ENCODE data around the gene VGLL1. TPM values are rescaled to one million over a fixed set of nuclear protein-coding genes. Genes with fewer than 3 reads are reported as not detected.

Gene VGLL1
- total and polyA plus RNA-seq, 2 donors from 2014 or later, result 2.2 to 5.5 TPM

DNA sequence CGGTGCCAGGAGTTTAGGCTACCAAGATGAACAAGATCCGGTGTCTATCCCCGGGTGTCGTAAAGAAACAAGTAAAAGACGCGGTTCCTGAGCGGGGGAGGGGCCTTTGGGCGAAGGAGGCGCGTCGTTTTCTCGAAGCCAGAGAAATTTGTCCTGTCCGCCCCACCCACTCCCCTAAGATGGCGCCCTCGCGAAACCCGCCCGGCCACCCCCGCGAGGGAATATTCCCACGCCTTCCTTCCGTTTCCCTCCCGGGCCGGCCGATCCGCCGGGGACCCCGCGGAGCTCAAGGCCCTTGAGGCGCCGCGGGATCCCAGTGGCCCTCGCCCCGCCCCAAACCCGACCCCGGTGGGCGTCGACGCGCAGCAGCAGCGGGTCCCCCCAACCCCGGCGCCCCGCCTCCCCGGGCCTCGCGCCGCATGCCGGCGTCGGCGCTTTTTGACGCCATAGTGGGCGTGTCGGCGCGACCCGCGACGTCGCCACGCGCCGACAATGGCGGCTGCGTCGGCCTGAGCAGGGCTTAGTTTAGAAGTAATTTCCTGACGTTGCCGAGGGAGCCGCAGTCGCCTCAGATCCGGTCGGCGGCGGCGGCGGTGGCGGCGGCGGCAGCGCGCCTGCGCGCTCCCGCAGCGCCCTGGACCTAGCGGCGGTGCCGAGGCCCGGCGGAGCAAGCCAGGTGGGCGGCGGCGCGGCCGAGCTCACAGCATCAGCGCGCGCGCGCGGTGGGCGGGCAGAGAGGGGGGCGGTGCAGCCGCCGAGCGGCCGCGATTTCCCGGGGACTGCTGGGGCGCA is 35.1 kb upstream of the VGLL1 start:
- peak; percentile 86 to 95 (median 90) for DNase-seq
- H3K9ac ChIP-seq (ENCODE audit: low read length in 3 of 3), result peak overlapping the region; percentile 43 to 92 (median 85)
- no peaks in the 10 kb centered on the region for H3K27me3 ChIP-seq (ENCODE audit: control insufficient read depth, insufficient read depth, low read length)
- TF ChIP-seq, protein P1, sequence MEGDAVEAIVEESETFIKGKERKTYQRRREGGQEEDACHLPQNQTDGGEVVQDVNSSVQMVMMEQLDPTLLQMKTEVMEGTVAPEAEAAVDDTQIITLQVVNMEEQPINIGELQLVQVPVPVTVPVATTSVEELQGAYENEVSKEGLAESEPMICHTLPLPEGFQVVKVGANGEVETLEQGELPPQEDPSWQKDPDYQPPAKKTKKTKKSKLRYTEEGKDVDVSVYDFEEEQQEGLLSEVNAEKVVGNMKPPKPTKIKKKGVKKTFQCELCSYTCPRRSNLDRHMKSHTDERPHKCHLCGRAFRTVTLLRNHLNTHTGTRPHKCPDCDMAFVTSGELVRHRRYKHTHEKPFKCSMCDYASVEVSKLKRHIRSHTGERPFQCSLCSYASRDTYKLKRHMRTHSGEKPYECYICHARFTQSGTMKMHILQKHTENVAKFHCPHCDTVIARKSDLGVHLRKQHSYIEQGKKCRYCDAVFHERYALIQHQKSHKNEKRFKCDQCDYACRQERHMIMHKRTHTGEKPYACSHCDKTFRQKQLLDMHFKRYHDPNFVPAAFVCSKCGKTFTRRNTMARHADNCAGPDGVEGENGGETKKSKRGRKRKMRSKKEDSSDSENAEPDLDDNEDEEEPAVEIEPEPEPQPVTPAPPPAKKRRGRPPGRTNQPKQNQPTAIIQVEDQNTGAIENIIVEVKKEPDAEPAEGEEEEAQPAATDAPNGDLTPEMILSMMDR (IDR thresholded peaks at IDR 0.05; ENCODE audit: borderline replicate concordance, extremely low read depth, insufficient read depth), result no peak
- peaks cover 0 to 12% (median 2%) of the 10 kb centered on the region in 3 donors for H3K36me3 ChIP-seq (ENCODE audit: control insufficient read depth in 2 of 3, insufficient read depth in 3 of 3, low read length in 3 of 3)
- intact Hi-C loops (cut with DNase I), result no loop called here
- peak; percentile 6 for FAIRE-seq
- peak overlapping the region; percentile 87 to 89 for H3K27ac ChIP-seq (ENCODE audit: low read depth in 2 of 2, low read length in 2 of 2)
- H3K4me1 ChIP-seq (ENCODE audit: control insufficient read depth in 2 of 3, insufficient read depth in 2 of 3, low read depth in 1 of 3, low read length in 3 of 3), result no peaks in the 10 kb centered on the region
- H3K9me3 ChIP-seq (ENCODE audit: control insufficient read depth in 2 of 3, insufficient read depth in 1 of 3, low read length in 3 of 3), result no peaks in the 10 kb centered on the region
- H3K4me3 ChIP-seq (ENCODE audit: low read length in 3 of 3), result peak overlapping the region; percentile 88 to 90 (median 89)

DNA sequence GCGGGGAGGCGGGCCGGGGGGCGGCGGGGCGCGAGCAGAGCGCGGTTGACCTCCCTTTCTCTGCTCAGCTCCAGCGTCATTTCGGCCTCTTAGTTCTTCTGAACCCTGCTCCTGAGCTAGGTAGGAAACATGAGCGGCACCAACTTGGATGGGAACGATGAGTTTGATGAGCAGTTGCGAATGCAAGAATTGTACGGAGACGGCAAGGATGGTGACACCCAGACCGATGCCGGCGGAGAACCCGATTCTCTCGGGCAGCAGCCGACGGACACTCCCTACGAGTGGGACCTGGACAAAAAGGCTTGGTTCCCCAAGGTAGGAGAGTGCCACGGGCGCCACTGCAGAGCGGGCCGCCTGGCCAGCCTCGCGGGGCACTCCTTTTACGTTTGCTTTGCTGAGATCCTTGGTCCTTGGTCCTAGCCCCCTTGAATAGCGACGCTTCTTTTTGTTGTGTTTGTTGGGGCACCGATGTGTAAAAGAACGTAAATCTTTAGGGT is 34.4 kb upstream of the VGLL1 start, which contains the start of gene HTATSF1:
Gene HTATSF1, plus strand, starts transcription at position 37 of the 497 bp plus-strand sequence. Its CDS starts 93 bp downstream, at position 130.
- Histone ChIP-seq H3K4me3 (ENCODE audit: low read length in 3 of 3) (peak within 1 kb of the TSS; percentile 89 to 91 (median 90)), H3K27me3 (ENCODE audit: control insufficient read depth, insufficient read depth, low read length) (no peaks in the 10 kb centered on the region), H3K36me3 (ENCODE audit: control insufficient read depth in 2 of 3, insufficient read depth in 3 of 3, low read length in 3 of 3) (peaks cover 0 to 14% (median 2%) of the 10 kb centered on the region in 3 donors), H3K9ac (ENCODE audit: low read length in 3 of 3) (peak within 1 kb of the TSS; percentile 80 to 92 (median 85)), H3K9me3 (ENCODE audit: control insufficient read depth in 2 of 3, insufficient read depth in 1 of 3, low read length in 3 of 3) (no peaks in the 10 kb centered on the region), H3K4me1 (ENCODE audit: control insufficient read depth in 2 of 3, insufficient read depth in 2 of 3, low read depth in 1 of 3, low read length in 3 of 3) (no peaks in the 10 kb centered on the region), H3K27ac (ENCODE audit: low read depth in 2 of 2, low read length in 2 of 2) (peak within 1 kb of the TSS; percentile 87 to 89)
- intact Hi-C loops (cut with DNase I), result no loop called here
- FAIRE-seq, result no peak
- DNase-seq, result peak in 1 of 5 donors; percentile 60
- TF ChIP-seq, protein P1 (IDR thresholded peaks at IDR 0.05; ENCODE audit: borderline replicate concordance, extremely low read depth, insufficient read depth), result no peak

DNA sequence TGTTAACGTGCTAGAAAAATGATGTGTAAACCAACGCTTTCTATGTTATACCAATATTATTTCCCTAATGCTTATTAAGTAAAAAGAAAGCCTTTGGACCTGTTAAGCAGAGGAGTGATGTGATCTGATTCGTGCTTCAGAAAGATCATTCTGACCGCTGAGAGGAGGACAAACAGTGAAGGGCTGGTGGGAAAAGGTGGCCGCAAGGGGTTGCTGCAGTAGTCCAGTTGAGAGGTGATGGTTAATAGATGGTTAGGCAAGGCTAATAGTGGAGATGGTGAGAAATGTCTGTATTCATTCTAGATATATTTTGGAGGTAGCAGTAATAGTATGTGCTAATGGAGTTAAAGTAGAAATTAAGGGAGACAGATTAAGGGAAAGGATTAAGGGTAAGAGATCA is 12.9 kb upstream of the VGLL1 start:
- Histone ChIP-seq H3K36me3 (ENCODE audit: control insufficient read depth in 2 of 3, insufficient read depth in 3 of 3, low read length in 3 of 3) (no peaks in the 10 kb centered on the region), H3K9me3 (ENCODE audit: control insufficient read depth in 2 of 3, insufficient read depth in 1 of 3, low read length in 3 of 3) (no peaks in the 10 kb centered on the region), H3K27me3 (ENCODE audit: control insufficient read depth, insufficient read depth, low read length) (peaks cover 3% of the 10 kb centered on the region), H3K4me1 (ENCODE audit: control insufficient read depth in 2 of 3, insufficient read depth in 2 of 3, low read depth in 1 of 3, low read length in 3 of 3) (no peaks in the 10 kb centered on the region), H3K27ac (ENCODE audit: low read depth in 2 of 2, low read length in 2 of 2) (no peak overlapping the region), H3K4me3 (ENCODE audit: low read length in 3 of 3) (no peak overlapping the region), H3K9ac (ENCODE audit: low read length in 3 of 3) (no peak overlapping the region)
- TF ChIP-seq, protein P1 (IDR thresholded peaks at IDR 0.05; ENCODE audit: borderline replicate concordance, extremely low read depth, insufficient read depth), result no peak
- intact Hi-C loops (cut with DNase I), result no loop called here
- FAIRE-seq (no peak), DNase-seq (no peak)
